GM18870 (cell line): Measurements from ENCODE around the gene GPATCH2.

ENCODE experiments used
- ATAC-seq: cut with Tn5 transposase; IDR thresholded peaks from one replicate; pipeline ENCODE4 v1.9.1; 2021; ENCODE audit warnings: moderate library complexity; ENCODE audit not compliant: unreplicated experiment

Gene GPATCH2

GRCh38 chr1:217630711-217631591 is at the start of gene GPATCH2, which contains the start of gene SPATA17:
Gene GPATCH2 (minus strand): TSS chr1:217631090. CDS start chr1:217630971, 119 bp downstream.
Gene SPATA17 (plus strand): TSS chr1:217631344. CDS start chr1:217631379, 35 bp downstream.
- ATAC-seq: peak; percentile 97

DNA sequence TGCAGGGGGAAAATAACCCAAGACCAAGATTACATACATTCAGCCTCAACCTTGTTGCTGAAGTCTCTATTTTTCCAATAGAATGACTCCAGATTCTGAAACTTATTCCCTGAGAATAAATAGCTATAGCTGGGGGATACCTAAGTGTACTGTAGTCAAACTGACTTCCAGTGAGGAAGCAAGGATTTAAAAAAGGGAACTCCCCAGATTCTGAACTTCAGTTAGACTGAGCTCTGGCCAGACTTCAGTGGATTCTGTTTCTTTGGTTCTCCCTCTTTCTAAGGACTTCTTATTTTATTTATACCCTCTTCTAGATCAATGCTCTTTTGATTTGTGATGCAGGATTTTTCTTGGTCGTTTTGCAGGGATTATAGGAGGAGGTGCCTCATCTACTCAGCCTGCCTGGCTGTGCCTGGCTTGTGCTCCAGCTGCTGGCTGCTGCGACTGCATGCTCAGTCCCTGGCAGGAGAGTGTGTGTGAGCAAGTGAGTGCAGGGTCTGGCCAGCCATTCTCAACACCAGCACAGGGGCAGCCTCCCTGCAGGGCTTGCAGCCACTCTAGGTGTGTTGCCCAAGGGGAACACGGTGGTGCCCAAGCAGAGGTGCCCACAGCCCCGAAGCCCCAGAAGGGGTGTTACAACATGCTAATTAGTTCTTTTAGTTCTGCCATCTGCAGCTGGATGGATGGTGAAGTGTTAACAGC is 43.3 kb upstream of the GPATCH2 start:
- no peak for ATAC-seq

DNA sequence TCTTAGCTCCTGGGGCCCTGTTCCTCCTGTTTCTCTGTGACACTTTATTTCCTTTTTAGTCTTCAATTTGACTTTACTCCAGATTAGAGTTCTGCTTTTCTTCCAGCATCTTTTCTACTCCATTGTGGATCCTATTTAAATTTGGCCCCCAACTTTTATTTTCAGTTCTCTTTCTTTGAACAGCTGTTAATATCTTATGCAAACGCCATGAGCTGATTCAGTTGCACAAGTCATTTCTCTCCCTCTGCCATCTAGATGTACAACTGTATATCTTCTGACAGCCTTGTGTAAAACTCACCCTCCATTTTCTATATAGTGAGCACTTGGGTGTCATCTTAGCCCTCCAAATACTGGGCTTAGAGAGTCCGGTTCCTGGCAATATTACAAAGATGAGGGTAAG is 42.5 kb upstream of the GPATCH2 start:
- peak; percentile 49 for ATAC-seq

- ATAC-seq: no peak
Observed at GRCh38 chr1:217668351-217668940, 37.6 kb upstream of the GPATCH2 start.

DNA sequence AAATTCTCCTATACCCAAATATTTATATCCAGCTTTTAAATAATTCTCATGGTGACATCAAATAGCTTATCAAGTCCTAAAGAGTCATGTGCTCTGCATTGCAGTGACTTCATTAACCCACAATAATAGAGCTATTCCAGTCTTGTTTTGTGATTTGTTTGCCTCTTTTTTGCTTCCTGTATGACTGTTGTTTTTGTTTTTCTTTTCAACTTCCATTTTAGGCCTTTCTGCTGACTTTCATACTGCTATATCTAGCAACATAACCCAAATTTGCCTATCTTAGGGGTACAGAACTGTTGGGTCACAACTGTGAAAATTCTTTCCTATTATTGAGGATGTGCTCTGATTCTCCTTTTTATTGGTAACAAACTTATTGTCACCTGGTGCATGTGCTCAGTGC is 30.5 kb upstream of the GPATCH2 start:
- ATAC-seq: no peak

GRCh38 chr1:217660353-217661062 is 29.6 kb upstream of the GPATCH2 start:
- ATAC-seq: peak; percentile 66

DNA sequence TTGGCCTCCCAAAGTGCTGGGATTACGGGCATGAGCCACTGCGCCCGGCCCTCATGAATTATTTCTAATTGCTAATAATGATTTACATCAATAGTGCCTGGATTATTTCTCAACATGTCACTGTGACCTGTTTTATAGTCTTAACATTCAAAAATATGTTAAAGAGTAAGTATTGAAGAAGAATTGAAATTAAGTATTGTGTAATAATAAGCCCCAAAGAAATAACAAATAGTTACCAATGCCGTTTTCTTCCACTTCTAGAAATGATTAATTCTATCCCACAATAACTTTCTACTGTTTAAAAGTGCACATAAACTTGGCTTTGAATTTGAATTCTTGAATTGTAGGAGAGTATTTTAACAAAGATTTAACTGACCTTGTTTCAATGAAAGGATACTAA is 19.8 kb upstream of the GPATCH2 start:
- ATAC-seq: no peak

DNA sequence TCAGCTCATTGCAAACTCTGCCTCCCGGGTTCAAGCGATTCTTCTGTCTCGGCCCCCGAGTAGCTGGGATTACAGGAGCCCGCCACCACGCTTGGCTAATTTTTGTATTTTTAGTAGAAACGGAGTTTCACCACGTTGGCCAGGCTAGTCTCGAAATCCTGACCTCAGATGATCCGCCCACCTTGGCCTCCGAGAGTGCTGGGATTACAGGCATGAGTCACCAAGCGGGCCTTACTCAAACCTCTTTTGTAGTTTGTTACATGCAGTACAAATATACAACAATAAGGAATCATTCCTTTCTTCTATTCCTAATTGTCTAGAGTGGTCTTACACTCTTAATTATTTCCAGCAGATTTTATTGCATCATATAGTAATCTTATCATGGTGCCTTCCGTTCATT is 16.9 kb upstream of the GPATCH2 start:
- ATAC-seq: no peak

DNA sequence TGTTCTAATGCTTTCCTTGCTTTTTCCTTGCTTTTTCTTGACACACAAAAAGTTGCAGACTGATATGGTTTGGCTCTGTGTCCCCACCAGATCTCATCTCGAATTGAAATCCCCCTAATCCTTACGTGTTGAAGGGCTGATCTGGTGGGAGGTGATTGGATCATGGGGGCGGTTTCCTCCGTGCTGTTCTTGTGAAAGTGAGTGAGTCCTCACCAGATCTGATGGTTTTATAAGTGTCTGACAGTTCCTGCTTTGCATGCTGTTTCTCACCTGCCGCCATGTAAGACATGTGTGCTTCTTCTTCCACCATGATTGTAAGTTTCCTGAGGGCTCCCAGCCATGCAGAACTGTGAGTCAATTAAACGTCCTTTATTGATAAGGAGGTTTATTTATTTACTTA is 11.6 kb upstream of the GPATCH2 start:
- no peak for ATAC-seq

- ATAC-seq: no peak
Observed at GRCh38 chr1:217627431-217627830, 3.5 kb downstream of the GPATCH2 start.

DNA sequence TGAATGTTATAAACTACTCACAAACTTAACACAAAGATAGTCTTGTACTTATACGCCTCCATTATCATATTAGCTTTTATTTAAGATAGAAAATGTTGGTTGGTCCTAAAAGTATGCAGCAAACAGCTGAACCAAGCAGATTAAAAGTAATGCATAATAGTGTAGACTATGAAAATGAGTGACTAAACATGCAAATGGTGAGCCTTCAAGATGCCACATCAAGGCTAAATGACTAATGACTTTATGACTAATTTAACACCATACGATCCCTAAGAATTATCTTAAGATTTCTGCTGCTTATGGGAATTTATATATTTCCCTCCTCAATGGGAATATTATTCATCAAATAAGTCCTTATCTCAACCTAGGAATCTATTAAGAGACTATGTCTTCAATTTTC is 4.6 kb downstream of the GPATCH2 start:
- no peak for ATAC-seq

DNA sequence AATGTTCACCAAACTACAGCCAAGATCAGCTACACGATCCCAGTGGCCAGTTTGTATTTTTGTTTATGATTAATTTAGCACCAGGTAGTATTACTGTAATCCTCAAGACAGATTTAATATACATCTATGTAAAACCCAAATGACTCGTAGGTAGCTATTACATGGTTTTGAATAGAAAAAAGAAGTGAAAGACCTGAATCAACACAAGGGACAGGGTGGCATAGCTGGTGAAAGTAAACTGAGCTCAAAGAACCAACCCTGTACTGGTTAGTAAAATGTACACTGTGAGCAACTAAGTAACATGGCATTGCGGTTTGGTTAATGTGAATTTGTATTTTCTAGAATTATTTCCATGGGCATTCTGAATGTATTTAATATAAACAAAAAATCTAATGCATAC is 8.8 kb downstream of the GPATCH2 start:
- ATAC-seq: no peak

- peak; percentile 100 for ATAC-seq
Observed at GRCh38 chr1:217620814-217621213, 10.1 kb downstream of the GPATCH2 start.

GRCh38 chr1:217617126-217617525 is 13.8 kb downstream of the GPATCH2 start:
- ATAC-seq: no peak

DNA sequence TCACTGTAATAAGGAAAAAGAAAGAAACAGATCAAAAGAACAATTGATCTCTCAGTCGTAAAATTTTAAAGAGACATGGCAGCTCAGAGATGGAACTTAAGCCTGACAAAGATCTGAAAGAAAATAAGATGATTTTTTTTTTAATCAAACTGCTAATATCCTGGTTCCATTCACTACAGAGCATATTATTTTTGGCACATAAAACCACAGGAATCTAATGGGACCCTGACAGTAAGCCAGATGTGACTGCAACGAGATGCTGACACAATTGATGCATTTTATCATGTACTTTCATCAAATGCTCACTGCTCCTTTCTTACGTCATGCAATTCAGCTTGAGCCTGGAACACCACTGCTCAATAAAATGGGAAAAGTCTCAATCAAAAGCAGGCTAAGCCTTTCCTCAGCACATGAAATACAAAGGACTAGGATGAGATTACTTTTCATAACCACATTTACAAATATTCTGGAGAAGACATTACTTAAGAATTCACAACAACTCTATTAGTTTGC is 16.6 kb downstream of the GPATCH2 start:
- no peak for ATAC-seq

- ATAC-seq: no peak
Observed at GRCh38 chr1:217605390-217605789, 25.5 kb downstream of the GPATCH2 start.

DNA sequence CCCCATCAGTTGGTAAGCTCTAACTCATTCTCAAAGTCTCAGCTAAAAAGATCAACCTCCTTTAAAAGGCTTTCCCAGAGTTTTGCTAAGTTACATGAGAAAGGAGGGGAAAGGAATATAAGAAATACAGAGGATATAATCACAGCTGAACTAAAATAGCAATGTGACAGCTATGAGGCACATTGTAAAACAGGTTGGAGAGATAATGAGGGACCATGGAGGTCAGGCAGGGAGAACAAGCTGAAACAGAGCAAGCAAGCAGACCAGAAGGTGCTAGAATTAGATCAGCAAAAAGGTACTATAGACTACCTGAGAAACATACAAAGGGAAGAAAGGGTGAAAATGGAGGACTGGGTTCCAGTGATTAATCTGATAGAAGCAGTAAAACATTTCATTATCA is 28.5 kb downstream of the GPATCH2 start:
- ATAC-seq: no peak

- no peak for ATAC-seq
Observed at GRCh38 chr1:217599154-217599553, 31.7 kb downstream of the GPATCH2 start.

- no peak for ATAC-seq
Observed at GRCh38 chr1:217590598-217590997, 40.3 kb downstream of the GPATCH2 start.

GRCh38 chr1:217586586-217586985 is 44.3 kb downstream of the GPATCH2 start:
- ATAC-seq: no peak

- ATAC-seq: no peak
Observed at GRCh38 chr1:217585577-217585976, 45.3 kb downstream of the GPATCH2 start.
